ENCODE measurements around the gene PRKRIP1.
A peak's percentile ranks its signal among the peaks of the same experiment; 100 is the strongest.
"Not testable (repeated sequence)": the region's sequence is repeated elsewhere in the genome, so short reads cannot be mapped to it uniquely, and the experiment has no call there.

The PRKRIP1 gene

DNA sequence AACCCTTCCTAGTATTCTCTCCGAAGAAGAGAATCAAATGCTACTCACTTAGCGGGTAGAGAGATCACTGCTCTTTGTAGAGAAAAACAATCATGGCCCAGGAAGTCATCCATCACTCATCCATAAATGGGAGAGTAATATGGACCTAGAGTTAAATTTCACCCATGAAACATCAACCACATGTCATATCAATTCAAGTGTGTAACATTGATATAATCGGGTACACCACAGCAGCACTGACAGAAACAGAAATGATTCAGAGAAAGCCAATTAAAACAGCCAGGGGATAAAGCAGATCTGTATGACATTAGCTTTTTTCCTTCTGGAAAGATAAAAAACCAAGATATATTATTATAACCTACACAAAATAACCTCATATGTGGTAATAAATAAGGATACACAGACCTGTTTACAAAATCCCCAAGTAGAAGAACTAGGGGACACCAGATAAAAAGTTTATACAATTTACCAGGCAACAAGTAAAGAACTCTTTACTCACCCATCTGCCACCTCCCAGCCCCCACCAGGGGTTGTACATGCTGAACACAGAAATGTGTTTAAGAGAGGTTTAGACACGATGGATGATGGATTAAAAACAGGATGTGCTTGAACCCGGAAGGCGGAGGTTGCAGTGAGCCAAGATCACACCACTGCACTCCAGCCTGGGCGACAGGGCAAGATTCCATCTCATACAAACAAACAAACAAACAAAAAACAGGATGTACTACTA is 14.3 kb upstream of the PRKRIP1 start:
- not testable (repeated sequence) for H3K27ac ChIP-seq (ENCODE audit: low read depth, low read length); H3K9ac ChIP-seq (ENCODE audit: low read depth in 1 of 2, low read length in 2 of 2); H3K9me3 ChIP-seq (ENCODE audit: control insufficient read depth in 1 of 2, low read length in 2 of 2); H3K27me3 ChIP-seq (ENCODE audit: control insufficient read depth in 1 of 2, insufficient read depth in 2 of 2, low read length in 2 of 2); H3K4me1 ChIP-seq (ENCODE audit: control insufficient read depth in 1 of 2, insufficient read depth in 2 of 2, low read length in 2 of 2); H3K4me3 ChIP-seq (ENCODE audit: low read depth in 1 of 2, low read length in 2 of 2)
- peaks cover 3 to 31% of the 10 kb centered on the region in 2 donors for H3K36me3 ChIP-seq (ENCODE audit: control insufficient read depth in 1 of 2, insufficient read depth in 2 of 2, low read length in 2 of 2)

DNA sequence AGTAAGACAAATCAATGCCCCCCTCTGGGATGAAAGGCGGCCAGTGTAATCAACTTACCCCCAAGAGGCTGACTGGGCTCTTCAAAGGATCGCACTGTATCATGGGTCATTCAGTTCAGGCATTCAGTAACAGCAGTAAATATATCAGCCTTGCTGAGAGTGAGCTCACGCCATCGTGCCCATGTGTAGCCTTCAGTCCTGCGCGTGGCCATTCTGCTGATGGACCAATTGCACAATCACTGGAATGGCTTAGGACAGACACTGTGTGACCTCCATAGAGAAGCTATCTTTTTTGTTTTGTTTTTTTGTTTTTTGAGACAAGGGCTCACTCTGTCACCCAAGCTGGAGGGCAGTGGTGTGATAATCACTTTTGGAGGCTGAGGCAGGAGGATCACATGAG is 9.1 kb upstream of the PRKRIP1 start:
- Histone ChIP-seq H3K4me3 (ENCODE audit: low read depth in 1 of 2, low read length in 2 of 2) (no peak overlapping the region), H3K27me3 (ENCODE audit: control insufficient read depth in 1 of 2, insufficient read depth in 2 of 2, low read length in 2 of 2) (no peaks in the 10 kb centered on the region), H3K36me3 (ENCODE audit: control insufficient read depth in 1 of 2, insufficient read depth in 2 of 2, low read length in 2 of 2) (peaks cover 3 to 9% of the 10 kb centered on the region in 2 donors), H3K27ac (ENCODE audit: low read depth, low read length) (no peak overlapping the region), H3K9ac (ENCODE audit: low read depth in 1 of 2, low read length in 2 of 2) (no peak overlapping the region), H3K9me3 (ENCODE audit: control insufficient read depth in 1 of 2, low read length in 2 of 2) (no peaks in the 10 kb centered on the region), H3K4me1 (ENCODE audit: control insufficient read depth in 1 of 2, insufficient read depth in 2 of 2, low read length in 2 of 2) (peaks cover 3 to 5% of the 10 kb centered on the region in 2 donors)

DNA sequence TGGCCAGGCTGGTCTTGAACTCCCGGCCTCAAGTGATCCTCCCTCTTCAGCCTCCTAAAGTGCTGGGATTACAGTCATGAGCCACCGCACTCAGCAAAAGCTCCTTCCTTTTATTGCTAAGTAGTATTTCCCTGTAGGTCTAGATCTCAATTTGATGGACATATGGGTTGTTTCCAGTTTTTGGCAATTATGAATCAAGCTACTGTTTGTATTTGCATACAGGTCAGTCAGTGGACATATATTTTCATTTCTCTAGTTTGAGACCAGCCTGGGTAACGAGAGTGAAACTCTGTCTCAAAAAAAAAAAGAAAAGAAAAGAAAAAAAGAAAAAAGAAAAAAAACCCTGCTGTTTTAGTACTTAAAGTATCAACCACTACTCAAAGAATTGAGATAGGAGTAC is 6.4 kb upstream of the PRKRIP1 start:
- Histone ChIP-seq H3K4me3 (ENCODE audit: low read depth in 1 of 2, low read length in 2 of 2) (no peak overlapping the region), H3K9me3 (ENCODE audit: control insufficient read depth in 1 of 2, low read length in 2 of 2) (no peaks in the 10 kb centered on the region), H3K27me3 (ENCODE audit: control insufficient read depth in 1 of 2, insufficient read depth in 2 of 2, low read length in 2 of 2) (no peaks in the 10 kb centered on the region), H3K36me3 (ENCODE audit: control insufficient read depth in 1 of 2, insufficient read depth in 2 of 2, low read length in 2 of 2) (peaks cover 4 to 9% of the 10 kb centered on the region in 2 donors), H3K9ac (ENCODE audit: low read depth in 1 of 2, low read length in 2 of 2) (no peak overlapping the region), H3K4me1 (ENCODE audit: control insufficient read depth in 1 of 2, insufficient read depth in 2 of 2, low read length in 2 of 2) (peaks cover 3 to 5% of the 10 kb centered on the region in 2 donors), H3K27ac (ENCODE audit: low read depth, low read length) (no peak overlapping the region)

DNA sequence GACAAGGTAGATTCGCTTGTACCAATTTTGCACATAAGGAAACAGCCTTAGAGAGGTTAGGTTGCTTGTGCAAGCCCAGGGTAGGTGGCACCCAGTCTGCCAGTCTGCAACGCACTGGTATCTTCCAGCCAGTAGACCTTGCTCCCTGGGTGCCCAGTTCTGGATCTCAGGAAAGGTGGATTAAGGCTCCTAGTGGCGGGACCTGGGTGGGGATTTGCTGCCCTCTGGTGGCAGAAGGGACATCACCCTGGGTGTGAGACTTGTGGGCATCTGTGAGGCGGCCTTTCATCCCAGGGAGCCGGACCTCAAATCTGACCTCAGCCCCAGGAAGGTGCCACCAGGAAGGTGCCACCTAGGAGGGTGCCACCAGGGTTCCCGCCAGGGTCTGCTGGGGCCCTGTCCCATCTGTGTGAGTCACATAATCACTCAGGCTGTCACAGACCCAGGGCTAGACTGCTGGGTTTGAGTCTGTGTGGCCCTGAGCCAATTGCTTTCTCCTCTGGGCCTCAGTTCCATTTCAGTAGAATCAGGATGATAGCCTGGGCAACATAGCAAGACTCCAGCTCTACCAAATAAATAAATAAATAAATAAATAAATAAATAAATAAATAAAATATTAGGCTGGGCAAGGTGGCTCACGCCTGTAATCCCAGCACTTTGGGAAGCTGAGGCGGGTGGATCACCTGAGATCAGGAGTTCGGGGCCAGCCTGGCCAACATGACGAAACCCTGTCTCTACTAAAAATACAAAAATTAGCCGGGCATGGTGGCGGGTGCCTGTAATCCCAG is 5.3 kb upstream of the PRKRIP1 start:
- no peak overlapping the region for H3K27ac ChIP-seq (ENCODE audit: low read depth, low read length)
- H3K4me3 ChIP-seq (ENCODE audit: low read depth in 1 of 2, low read length in 2 of 2): no peak overlapping the region
- peaks cover 4 to 9% of the 10 kb centered on the region in 2 donors for H3K36me3 ChIP-seq (ENCODE audit: control insufficient read depth in 1 of 2, insufficient read depth in 2 of 2, low read length in 2 of 2)
- no peaks in the 10 kb centered on the region for H3K9me3 ChIP-seq (ENCODE audit: control insufficient read depth in 1 of 2, low read length in 2 of 2)
- peaks cover 3 to 5% of the 10 kb centered on the region in 2 donors for H3K4me1 ChIP-seq (ENCODE audit: control insufficient read depth in 1 of 2, insufficient read depth in 2 of 2, low read length in 2 of 2)
- H3K27me3 ChIP-seq (ENCODE audit: control insufficient read depth in 1 of 2, insufficient read depth in 2 of 2, low read length in 2 of 2): no peaks in the 10 kb centered on the region
- H3K9ac ChIP-seq (ENCODE audit: low read depth in 1 of 2, low read length in 2 of 2): no peak overlapping the region

DNA sequence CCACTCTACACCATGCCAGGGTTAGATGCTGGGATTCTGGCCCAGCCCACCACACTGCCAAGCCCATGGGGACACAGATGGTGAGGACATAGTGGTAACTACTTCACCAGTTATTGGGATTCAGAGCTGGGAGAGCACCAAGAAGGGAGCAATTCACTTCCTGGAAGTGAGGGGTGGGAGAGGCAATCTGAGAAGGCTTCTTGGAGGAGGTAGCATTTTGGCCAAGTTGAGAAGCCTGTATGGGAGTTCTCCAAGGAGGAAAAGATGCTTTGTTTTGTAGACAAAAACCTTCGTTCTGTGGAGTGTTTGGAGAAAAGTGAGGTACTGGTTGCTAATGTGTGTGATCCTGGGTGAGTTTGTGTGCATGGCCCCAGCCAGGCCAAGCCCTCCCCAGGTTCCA is 3.8 kb upstream of the PRKRIP1 start:
- Histone ChIP-seq H3K27me3 (ENCODE audit: control insufficient read depth in 1 of 2, insufficient read depth in 2 of 2, low read length in 2 of 2) (no peaks in the 10 kb centered on the region), H3K4me1 (ENCODE audit: control insufficient read depth in 1 of 2, insufficient read depth in 2 of 2, low read length in 2 of 2) (peaks cover 10 to 11% of the 10 kb centered on the region in 2 donors), H3K27ac (ENCODE audit: low read depth, low read length) (no peak overlapping the region), H3K36me3 (ENCODE audit: control insufficient read depth in 1 of 2, insufficient read depth in 2 of 2, low read length in 2 of 2) (peaks cover 4% of the 10 kb centered on the region in 2 donors), H3K9ac (ENCODE audit: low read depth in 1 of 2, low read length in 2 of 2) (no peak overlapping the region), H3K9me3 (ENCODE audit: control insufficient read depth in 1 of 2, low read length in 2 of 2) (no peaks in the 10 kb centered on the region), H3K4me3 (ENCODE audit: low read depth in 1 of 2, low read length in 2 of 2) (no peak overlapping the region)

DNA sequence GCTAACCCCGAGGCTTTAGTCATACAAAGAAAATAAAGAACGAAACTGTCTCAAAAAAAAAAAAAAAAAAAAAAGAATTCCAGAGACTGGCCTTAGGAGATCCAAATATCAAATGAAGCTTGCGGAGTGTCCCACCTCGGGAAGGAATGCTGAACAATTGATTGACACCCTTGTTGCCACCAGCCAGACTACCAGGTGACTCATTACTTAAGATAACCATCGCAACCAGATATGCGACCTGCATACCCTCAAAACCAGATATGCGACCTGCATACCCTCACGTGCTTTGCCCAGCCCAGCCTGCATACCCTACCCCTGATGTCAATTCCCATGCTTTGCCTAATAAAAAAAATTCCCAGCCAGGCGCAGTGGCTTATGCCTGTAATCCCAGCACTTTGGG is 2.7 kb upstream of the PRKRIP1 start:
- peaks cover 0 to 4% of the 10 kb centered on the region in 2 donors for H3K36me3 ChIP-seq (ENCODE audit: control insufficient read depth in 1 of 2, insufficient read depth in 2 of 2, low read length in 2 of 2)
- H3K27me3 ChIP-seq (ENCODE audit: control insufficient read depth in 1 of 2, insufficient read depth in 2 of 2, low read length in 2 of 2): no peaks in the 10 kb centered on the region
- H3K9ac ChIP-seq (ENCODE audit: low read depth in 1 of 2, low read length in 2 of 2): no peak overlapping the region
- no peak overlapping the region for H3K27ac ChIP-seq (ENCODE audit: low read depth, low read length)
- no peaks in the 10 kb centered on the region for H3K9me3 ChIP-seq (ENCODE audit: control insufficient read depth in 1 of 2, low read length in 2 of 2)
- H3K4me3 ChIP-seq (ENCODE audit: low read depth in 1 of 2, low read length in 2 of 2): no peak overlapping the region
- peaks cover 11% of the 10 kb centered on the region in 2 donors for H3K4me1 ChIP-seq (ENCODE audit: control insufficient read depth in 1 of 2, insufficient read depth in 2 of 2, low read length in 2 of 2)

DNA sequence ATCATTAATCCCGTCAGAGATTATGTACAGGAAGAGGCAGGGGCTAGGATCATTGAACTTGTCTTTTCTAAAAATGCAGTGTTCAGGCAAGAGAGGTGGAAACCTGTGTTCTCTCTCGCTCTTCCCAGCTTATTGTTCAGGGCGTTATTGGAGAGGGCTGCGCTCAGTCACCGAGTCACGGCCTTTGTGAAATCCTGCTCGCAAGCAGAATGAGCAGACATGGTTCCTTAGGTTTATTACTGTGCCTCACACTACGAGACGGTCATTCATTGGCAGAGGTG is 631 bp upstream of the PRKRIP1 start:
- H3K27me3 ChIP-seq (ENCODE audit: control insufficient read depth in 1 of 2, insufficient read depth in 2 of 2, low read length in 2 of 2): no peaks in the 10 kb centered on the region
- H3K36me3 ChIP-seq (ENCODE audit: control insufficient read depth in 1 of 2, insufficient read depth in 2 of 2, low read length in 2 of 2): peaks cover 9 to 16% of the 10 kb centered on the region in 2 donors
- peaks cover 9 to 11% of the 10 kb centered on the region in 2 donors for H3K4me1 ChIP-seq (ENCODE audit: control insufficient read depth in 1 of 2, insufficient read depth in 2 of 2, low read length in 2 of 2)
- peak overlapping the region; percentile 16 to 99 for H3K9ac ChIP-seq (ENCODE audit: low read depth in 1 of 2, low read length in 2 of 2)
- no peaks in the 10 kb centered on the region for H3K9me3 ChIP-seq (ENCODE audit: control insufficient read depth in 1 of 2, low read length in 2 of 2)
- peak overlapping the region; percentile 97 to 99 for H3K4me3 ChIP-seq (ENCODE audit: low read depth in 1 of 2, low read length in 2 of 2)
- H3K27ac ChIP-seq (ENCODE audit: low read depth, low read length): peak overlapping the region; percentile 46

DNA sequence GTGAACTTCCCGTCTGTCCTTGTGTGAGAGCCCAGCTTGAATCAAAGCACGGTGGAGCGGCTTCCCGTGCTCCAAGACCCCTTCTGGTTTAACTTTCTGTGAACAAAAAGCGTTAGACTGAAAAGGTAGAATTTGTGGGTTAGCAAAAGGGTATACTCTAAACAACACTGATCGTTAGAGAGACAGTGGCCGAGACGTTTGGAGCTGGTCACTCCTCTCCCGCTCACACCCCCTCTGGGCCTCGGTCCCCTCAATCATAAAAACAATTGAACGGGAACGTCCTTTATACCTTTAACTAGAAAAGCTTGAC is 502 bp downstream of the PRKRIP1 start:
- Histone ChIP-seq H3K36me3 (ENCODE audit: control insufficient read depth in 1 of 2, insufficient read depth in 2 of 2, low read length in 2 of 2) (peaks cover 9 to 26% of the 10 kb centered on the region in 2 donors), H3K4me3 (ENCODE audit: low read depth in 1 of 2, low read length in 2 of 2) (peak overlapping the region; percentile 97 to 99), H3K4me1 (ENCODE audit: control insufficient read depth in 1 of 2, insufficient read depth in 2 of 2, low read length in 2 of 2) (peaks cover 7 to 11% of the 10 kb centered on the region in 2 donors), H3K9me3 (ENCODE audit: control insufficient read depth in 1 of 2, low read length in 2 of 2) (no peaks in the 10 kb centered on the region), H3K27me3 (ENCODE audit: control insufficient read depth in 1 of 2, insufficient read depth in 2 of 2, low read length in 2 of 2) (no peaks in the 10 kb centered on the region), H3K9ac (ENCODE audit: low read depth in 1 of 2, low read length in 2 of 2) (peak overlapping the region; percentile 94 to 99), H3K27ac (ENCODE audit: low read depth, low read length) (peak overlapping the region; percentile 50)

DNA sequence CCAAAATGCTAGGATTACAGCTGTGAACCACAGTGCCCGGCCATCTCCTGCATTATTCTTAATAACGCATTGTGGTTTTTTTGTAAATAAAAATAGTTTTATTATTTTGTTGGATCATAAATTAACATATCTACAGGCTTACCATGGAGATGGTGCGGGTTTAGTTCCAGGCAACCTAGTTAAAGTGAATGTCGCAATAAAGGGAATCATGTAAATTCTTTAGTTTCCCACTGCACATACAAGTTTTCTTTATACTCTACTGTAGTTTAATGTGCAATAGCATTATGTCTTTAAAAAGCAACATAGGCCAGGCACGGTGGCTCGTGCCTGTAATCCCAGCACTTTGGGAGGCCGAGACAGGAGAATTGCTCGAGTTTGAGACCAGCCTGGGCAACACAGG is 2.4 kb downstream of the PRKRIP1 start:
- peaks cover 5 to 44% of the 10 kb centered on the region in 2 donors for H3K36me3 ChIP-seq (ENCODE audit: control insufficient read depth in 1 of 2, insufficient read depth in 2 of 2, low read length in 2 of 2)
- H3K4me1 ChIP-seq (ENCODE audit: control insufficient read depth in 1 of 2, insufficient read depth in 2 of 2, low read length in 2 of 2): peaks cover 7 to 11% of the 10 kb centered on the region in 2 donors
- H3K9ac ChIP-seq (ENCODE audit: low read depth in 1 of 2, low read length in 2 of 2): no peak overlapping the region
- no peaks in the 10 kb centered on the region for H3K9me3 ChIP-seq (ENCODE audit: control insufficient read depth in 1 of 2, low read length in 2 of 2)
- H3K27ac ChIP-seq (ENCODE audit: low read depth, low read length): no peak overlapping the region
- no peak overlapping the region for H3K4me3 ChIP-seq (ENCODE audit: low read depth in 1 of 2, low read length in 2 of 2)
- no peaks in the 10 kb centered on the region for H3K27me3 ChIP-seq (ENCODE audit: control insufficient read depth in 1 of 2, insufficient read depth in 2 of 2, low read length in 2 of 2)

DNA sequence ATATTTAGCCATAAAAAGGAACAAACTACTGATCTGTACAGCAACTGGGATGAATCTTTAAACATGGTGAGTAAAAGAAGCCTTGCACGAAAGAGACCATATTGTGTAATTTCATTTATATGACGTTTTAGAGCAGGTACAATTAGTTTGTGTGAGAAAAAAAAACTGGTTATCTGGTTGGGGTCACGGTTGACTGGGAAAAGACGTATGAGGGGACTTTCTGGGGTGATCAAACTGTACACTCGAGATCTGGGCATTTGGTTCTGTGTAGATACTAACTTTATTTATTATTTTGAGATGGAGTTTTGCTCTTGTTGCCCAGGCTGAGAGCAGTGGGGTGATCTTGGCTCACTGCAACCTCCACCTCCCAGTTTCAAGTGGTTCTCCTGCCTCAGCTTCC is 4.2 kb downstream of the PRKRIP1 start:
- H3K4me3 ChIP-seq (ENCODE audit: low read depth in 1 of 2, low read length in 2 of 2): no peak overlapping the region
- no peaks in the 10 kb centered on the region for H3K9me3 ChIP-seq (ENCODE audit: control insufficient read depth in 1 of 2, low read length in 2 of 2)
- H3K27me3 ChIP-seq (ENCODE audit: control insufficient read depth in 1 of 2, insufficient read depth in 2 of 2, low read length in 2 of 2): no peaks in the 10 kb centered on the region
- H3K36me3 ChIP-seq (ENCODE audit: control insufficient read depth in 1 of 2, insufficient read depth in 2 of 2, low read length in 2 of 2): peaks cover 5 to 58% of the 10 kb centered on the region in 2 donors
- H3K27ac ChIP-seq (ENCODE audit: low read depth, low read length): no peak overlapping the region
- H3K4me1 ChIP-seq (ENCODE audit: control insufficient read depth in 1 of 2, insufficient read depth in 2 of 2, low read length in 2 of 2): peaks cover 11% of the 10 kb centered on the region in 2 donors
- H3K9ac ChIP-seq (ENCODE audit: low read depth in 1 of 2, low read length in 2 of 2): no peak overlapping the region
